Keratinocyte (primary cell): ENCODE data around the gene LGR6. TPM values are rescaled to one million over a fixed set of nuclear protein-coding genes. Genes with fewer than 3 reads are reported as not detected.

Experiments
- DNase-seq: peaks from one replicate; pipeline ENCODE4 v3.0.0-alpha.2; 2011; ENCODE audit warnings: low read depth, missing footprints, low spot score
- FAIRE-seq: peaks from 2 replicates; lab custom pipeline; 2011; peaks lifted over from hg19 to GRCh38; lab: Jason Lieb, UNC
- H2AFZ ChIP-seq: 2 replicates; pipeline ENCODE4 v1.6.0; 2012; ENCODE audit warnings: low read length, control low read depth, inconsistent platforms; ENCODE audit not compliant: control insufficient read depth
- H3K27ac ChIP-seq: 2 replicates; pipeline ENCODE4 v1.5.1; 2011; ENCODE audit warnings: low read length; ENCODE audit not compliant: control insufficient read depth, insufficient read depth
- H3K27me3 ChIP-seq: 3 replicates; pipeline ENCODE4 v1.6.0; 2011; ENCODE audit warnings: low read length; ENCODE audit not compliant: control insufficient read depth, insufficient read depth; ENCODE audit errors: extremely low read depth
- H3K36me3 ChIP-seq, 2 experiments: 2 replicates in 1 of 2; 3 replicates in 1 of 2; pipeline ENCODE4 v1.5.1; 2011; ENCODE audit warnings: low read length in 2 of 2, mild to moderate bottlenecking in 1 of 2; ENCODE audit not compliant: control insufficient read depth in 2 of 2, insufficient read depth in 2 of 2; ENCODE audit errors: extremely low read depth in 1 of 2
- H3K4me1 ChIP-seq: 3 replicates; pipeline ENCODE4 v1.5.1; 2011; ENCODE audit warnings: low read length; ENCODE audit not compliant: control insufficient read depth, insufficient read depth; ENCODE audit errors: extremely low read depth
- H3K4me2 ChIP-seq: 3 replicates; pipeline ENCODE4 v1.6.0; 2011; ENCODE audit warnings: low read depth, low read length; ENCODE audit not compliant: control insufficient read depth, insufficient read depth; ENCODE audit errors: extremely low read depth
- H3K4me3 ChIP-seq, 3 experiments: fragments of 200-600 bp in 1 of 3; sonication (generic) in 1 of 3; 2 replicates in 2 of 3; 3 replicates in 1 of 3; pipeline ENCODE4 v1.5.1; 2011 to 2016; ENCODE audit warnings: low read length in 3 of 3, mild to moderate bottlenecking in 3 of 3, control low read depth in 2 of 3, inconsistent platforms in 1 of 3, low read depth in 1 of 3, mixed read lengths in 1 of 3, mixed run types in 1 of 3, moderate library complexity in 1 of 3; ENCODE audit not compliant: control insufficient read depth in 2 of 3, insufficient read depth in 2 of 3; ENCODE audit errors: extremely low read depth in 1 of 3
- H3K79me2 ChIP-seq: 2 replicates; pipeline ENCODE4 v1.6.0; 2012; ENCODE audit warnings: low read length; ENCODE audit not compliant: control insufficient read depth, insufficient read depth
- H3K9ac ChIP-seq: 3 replicates; pipeline ENCODE4 v1.6.0; 2011; ENCODE audit warnings: low read length; ENCODE audit not compliant: control insufficient read depth, insufficient read depth; ENCODE audit errors: extremely low read depth
- H3K9me1 ChIP-seq: 3 replicates; pipeline ENCODE4 v1.6.0; 2011; ENCODE audit warnings: low read length; ENCODE audit not compliant: control insufficient read depth, insufficient read depth; ENCODE audit errors: extremely low read depth
- H3K9me3 ChIP-seq: 2 replicates; pipeline ENCODE4 v1.5.1; 2012; ENCODE audit warnings: low read depth, low read length; ENCODE audit not compliant: control insufficient read depth
- H4K20me1 ChIP-seq: 3 replicates; pipeline ENCODE4 v1.6.0; 2011; ENCODE audit warnings: low read length; ENCODE audit not compliant: control insufficient read depth, insufficient read depth; ENCODE audit errors: extremely low read depth
- CTCF ChIP-seq, 3 experiments: IDR thresholded peaks in 1 of 3; conservative IDR thresholded peaks in 1 of 3; optimal IDR thresholded peaks in 1 of 3; 2 replicates in 2 of 3; 3 replicates in 1 of 3; pipeline versions ENCODE3 to v1.5.1; 2011; ENCODE audit warnings: low read length in 3 of 3, mild to moderate bottlenecking in 3 of 3, moderate library complexity in 2 of 3, control low read depth in 1 of 3, inconsistent platforms in 1 of 3; ENCODE audit not compliant: insufficient read depth in 2 of 3; ENCODE audit errors: extremely low read depth in 1 of 3
- EZH2 ChIP-seq: IDR thresholded peaks from one replicate; pipeline ENCODE4 v1.6.1; 2012; ENCODE audit warnings: inconsistent platforms, mild to moderate bottlenecking, low read length, moderate library complexity
- dilution Hi-C: fragments of 300-500 bp; cut with MboI; formaldehyde crosslinking; loops from one replicate; pipeline ENCODE4 v1.7.0; 2020; ENCODE audit warnings: low sequenced_read_pairs; ENCODE audit not compliant: extremely low pct_ligation_motif_present
- polyA plus RNA-seq, 5 experiments: library from polyadenylated mRNA; depleted of rRNA in 3 of 5; stranded (reverse) in 3 of 5; stranded (forward) in 1 of 5; unstranded in 1 of 5; fragments of >200 nt; gene quantifications; 1 replicate in 1 of 5; 2 replicates in 3 of 5; 3 replicates in 1 of 5; pipeline versions ENCODE4 v1.2.1 to v1.2.3, GENCODE V29; 2011 to 2012; ENCODE audit warnings: missing spikeins in 2 of 5, low read depth in 1 of 5, low replicate concordance in 1 of 5

LGR6 gene
- polyA plus RNA-seq, 1 donor (not counting 4 experiments of a cell fraction or from before 2014, with no cell fraction given), result 0.42 TPM

GRCh38 chr1:202162047-202162417 lies 31.6 kb upstream of the LGR6 start:
- peaks cover 11% of the 10 kb centered on the region for H3K27me3 ChIP-seq
- no peaks in the 10 kb centered on the region for H3K79me2 ChIP-seq
- H4K20me1 ChIP-seq, result no peaks in the 10 kb centered on the region
- FAIRE-seq, result no peak
- H3K9me1 ChIP-seq, result no peaks in the 10 kb centered on the region
- no peak for TF ChIP-seq EZH2
- no peak for TF ChIP-seq CTCF (optimal IDR thresholded peaks at IDR 0.05 in 1 of 3, IDR thresholded peaks at IDR 0.05 in 1 of 3, conservative IDR thresholded peaks at IDR 0.05 in 1 of 3; ENCODE audit: extremely low read depth in 1 of 3, insufficient read depth in 2 of 3, low read length in 3 of 3)
- H3K4me1 ChIP-seq, result no peaks in the 10 kb centered on the region
- no peak for DNase-seq
- H2AFZ ChIP-seq, result no peak overlapping the region
- H3K4me3 ChIP-seq, result no peak overlapping the region
- no peaks in the 10 kb centered on the region for H3K36me3 ChIP-seq
- dilution Hi-C loops, result no loop called here
- no peak overlapping the region for H3K9ac ChIP-seq
- no peak overlapping the region for H3K27ac ChIP-seq
- H3K4me2 ChIP-seq, result no peak overlapping the region
- no peaks in the 10 kb centered on the region for H3K9me3 ChIP-seq

GRCh38 chr1:202162418-202163280 lies 30.9 kb upstream of the LGR6 start:
- DNase-seq, result no peak
- Histone ChIP-seq H3K27ac (no peak overlapping the region), H3K4me1 (no peaks in the 10 kb centered on the region), H3K27me3 (peaks cover 11% of the 10 kb centered on the region), H3K79me2 (no peaks in the 10 kb centered on the region), H3K4me3 (no peak overlapping the region), H3K9me1 (no peaks in the 10 kb centered on the region), H3K9me3 (no peaks in the 10 kb centered on the region), H3K4me2 (no peak overlapping the region), H3K9ac (no peak overlapping the region), H3K36me3 (no peaks in the 10 kb centered on the region), H4K20me1 (no peaks in the 10 kb centered on the region), H2AFZ (no peak overlapping the region)
- dilution Hi-C loops, result no loop called here
- TF ChIP-seq CTCF (optimal IDR thresholded peaks at IDR 0.05 in 1 of 3, IDR thresholded peaks at IDR 0.05 in 1 of 3, conservative IDR thresholded peaks at IDR 0.05 in 1 of 3; ENCODE audit: extremely low read depth in 1 of 3, insufficient read depth in 2 of 3, low read length in 3 of 3), result no peak
- no peak for TF ChIP-seq EZH2
- FAIRE-seq, result no peak
